HEK293 (cell line): ENCODE measurements around the gene PLK3.
A peak's percentile ranks its signal among the peaks of the same experiment; 100 is the strongest.

Experiments
- GFI1B ChIP-seq: fragments of 450-650 bp; formaldehyde crosslinking; IDR thresholded peaks from 2 replicates; pipeline ENCODE4 v1.5.1; 2016; ENCODE audit warnings: missing biosample characterization, missing genetic modification characterization
- KLF10 ChIP-seq: fragments of 450-650 bp; IDR thresholded peaks from 2 replicates; pipeline ENCODE4 v1.5.1; 2018; ENCODE audit warnings: missing biosample characterization, mild to moderate bottlenecking, missing genetic modification characterization
- KLF17 ChIP-seq: fragments of 450-650 bp; formaldehyde crosslinking; IDR thresholded peaks from 2 replicates; pipeline ENCODE4 v1.5.1; 2016; ENCODE audit warnings: missing biosample characterization, missing genetic modification characterization
- PATZ1 ChIP-seq: fragments of 450-650 bp; formaldehyde crosslinking; IDR thresholded peaks from 2 replicates; pipeline ENCODE4 v1.5.1; 2016; ENCODE audit warnings: missing biosample characterization, missing genetic modification characterization
- SCRT1 ChIP-seq: fragments of 450-650 bp; formaldehyde crosslinking; IDR thresholded peaks from 2 replicates; pipeline ENCODE4 v1.5.1; 2016; ENCODE audit warnings: missing biosample characterization, missing genetic modification characterization, borderline replicate concordance
- SCRT2 ChIP-seq: fragments of 450-650 bp; formaldehyde crosslinking; IDR thresholded peaks from 2 replicates; pipeline ENCODE4 v1.5.1; 2016; ENCODE audit warnings: missing biosample characterization, missing genetic modification characterization
- TCF7L2 ChIP-seq: IDR thresholded peaks from 2 replicates; pipeline ENCODE4 v1.6.1; 2011; ENCODE audit warnings: low read depth, mild to moderate bottlenecking, inconsistent platforms, low read length, moderate library complexity, borderline replicate concordance
- TRIM28 ChIP-seq: IDR thresholded peaks from 2 replicates; pipeline ENCODE4 v1.6.1; 2011; ENCODE audit warnings: low read length, control low read depth, borderline replicate concordance
- ZBTB17 ChIP-seq: fragments of 450-650 bp; formaldehyde crosslinking; IDR thresholded peaks from 2 replicates; pipeline ENCODE4 v1.5.1; 2016; ENCODE audit warnings: missing biosample characterization, missing genetic modification characterization
- ZBTB26 ChIP-seq: fragments of 450-650 bp; formaldehyde crosslinking; optimal IDR thresholded peaks from 2 replicates; pipeline ENCODE3; 2016; ENCODE audit warnings: missing biosample characterization, mild to moderate bottlenecking, missing genetic modification characterization
- ZBTB44 ChIP-seq: fragments of 450-650 bp; IDR thresholded peaks from 2 replicates; pipeline ENCODE4 v1.5.1; 2018; ENCODE audit warnings: missing biosample characterization, mild to moderate bottlenecking, missing genetic modification characterization
- ZBTB6 ChIP-seq: fragments of 450-650 bp; formaldehyde crosslinking; IDR thresholded peaks from 2 replicates; pipeline ENCODE4 v1.5.1; 2017; ENCODE audit warnings: missing biosample characterization, missing genetic modification characterization
- ZFP37 ChIP-seq: fragments of 450-650 bp; formaldehyde crosslinking; IDR thresholded peaks from 2 replicates; pipeline ENCODE4 v1.5.1; 2016; ENCODE audit warnings: missing biosample characterization, missing genetic modification characterization
- ZNF10 ChIP-seq: fragments of 450-650 bp; formaldehyde crosslinking; IDR thresholded peaks from 2 replicates; pipeline ENCODE4 v1.5.1; 2017; ENCODE audit warnings: missing biosample characterization, missing genetic modification characterization
- ZNF121 ChIP-seq: fragments of 450-650 bp; formaldehyde crosslinking; IDR thresholded peaks from 2 replicates; pipeline ENCODE4 v1.5.1; 2016; ENCODE audit warnings: missing biosample characterization, missing genetic modification characterization
- ZNF132 ChIP-seq: fragments of 450-650 bp; formaldehyde crosslinking; IDR thresholded peaks from 2 replicates; pipeline ENCODE4 v1.5.1; 2017; ENCODE audit warnings: missing biosample characterization, missing genetic modification characterization, borderline replicate concordance
- ZNF157 ChIP-seq: fragments of 450-650 bp; formaldehyde crosslinking; IDR thresholded peaks from 2 replicates; pipeline ENCODE4 v1.5.1; 2016; ENCODE audit warnings: missing biosample characterization, missing genetic modification characterization
- ZNF16 ChIP-seq: fragments of 450-650 bp; formaldehyde crosslinking; IDR thresholded peaks from 2 replicates; pipeline ENCODE4 v1.5.1; 2016; ENCODE audit warnings: low read depth, missing biosample characterization, missing genetic modification characterization
- ZNF19 ChIP-seq: fragments of 450-650 bp; formaldehyde crosslinking; IDR thresholded peaks from 2 replicates; pipeline ENCODE4; 2016; ENCODE audit warnings: missing biosample characterization, missing genetic modification characterization, low read depth
- ZNF202 ChIP-seq: fragments of 450-650 bp; formaldehyde crosslinking; IDR thresholded peaks from 2 replicates; pipeline ENCODE4 v1.5.1; 2016; ENCODE audit warnings: missing biosample characterization, missing genetic modification characterization, borderline replicate concordance
- ZNF211 ChIP-seq: fragments of 450-650 bp; formaldehyde crosslinking; IDR thresholded peaks from 2 replicates; pipeline ENCODE4 v1.5.1; 2016; ENCODE audit warnings: low read depth, missing biosample characterization, missing genetic modification characterization
- ZNF223 ChIP-seq: fragments of 450-650 bp; formaldehyde crosslinking; IDR thresholded peaks from 2 replicates; pipeline ENCODE4 v1.5.1; 2016; ENCODE audit warnings: missing biosample characterization, missing genetic modification characterization
- ZNF248 ChIP-seq: fragments of 450-650 bp; formaldehyde crosslinking; IDR thresholded peaks from 2 replicates; pipeline ENCODE4 v1.5.1; 2017; ENCODE audit warnings: missing biosample characterization, missing genetic modification characterization
- ZNF341 ChIP-seq: fragments of 450-650 bp; formaldehyde crosslinking; IDR thresholded peaks from 2 replicates; pipeline ENCODE4; 2016; ENCODE audit warnings: low read depth, missing biosample characterization, missing genetic modification characterization
- ZNF513 ChIP-seq: fragments of 450-650 bp; IDR thresholded peaks from 2 replicates; pipeline ENCODE4 v1.5.1; 2018; ENCODE audit warnings: missing biosample characterization, missing genetic modification characterization
- ZNF529 ChIP-seq: fragments of 450-650 bp; formaldehyde crosslinking; IDR thresholded peaks from 2 replicates; pipeline ENCODE4 v1.5.1; 2017; ENCODE audit warnings: missing genetic modification characterization, missing biosample characterization; ENCODE audit not compliant: insufficient replicate concordance
- ZNF549 ChIP-seq: fragments of 450-650 bp; IDR thresholded peaks from 2 replicates; pipeline ENCODE4 v1.5.1; 2018; ENCODE audit warnings: missing biosample characterization, missing genetic modification characterization, mild to moderate bottlenecking, inconsistent platforms, moderate library complexity
- ZNF571 ChIP-seq: fragments of 450-650 bp; formaldehyde crosslinking; IDR thresholded peaks from 2 replicates; pipeline ENCODE4 v1.5.0; 2017; ENCODE audit warnings: missing biosample characterization, missing genetic modification characterization
- ZNF654 ChIP-seq: fragments of 450-650 bp; formaldehyde crosslinking; IDR thresholded peaks from 2 replicates; pipeline ENCODE4 v1.5.1; 2016; ENCODE audit warnings: low read depth, missing biosample characterization, missing genetic modification characterization
- ZNF747 ChIP-seq: fragments of 450-650 bp; formaldehyde crosslinking; IDR thresholded peaks from 2 replicates; pipeline ENCODE4 v1.5.1; 2016; ENCODE audit warnings: missing biosample characterization, missing genetic modification characterization
- ZNF785 ChIP-seq: fragments of 450-650 bp; formaldehyde crosslinking; IDR thresholded peaks from 2 replicates; pipeline ENCODE4 v1.5.1; 2016; ENCODE audit warnings: missing biosample characterization, missing genetic modification characterization

Gene PLK3

GRCh38 chr1:44807364-44808062 lies 7.3 kb downstream of the PLK3 start (continued):
- TF ChIP-seq ZBTB26 (peak; percentile 20), ZNF16 (tag by site-specific recombination) (no peak), KLF10 (tag by site-specific recombination) (no peak), ZFP37 (tag by site-specific recombination) (peak; percentile 44; the same call in 1 of the 2 replicates), ZNF513 (no peak), ZBTB17 (peak; percentile 84), ZNF747 (tag by site-specific recombination) (no peak), ZNF341 (no peak), ZBTB44 (tag by site-specific recombination) (no peak), ZNF132 (tag by site-specific recombination) (no peak), TRIM28 (peak; percentile 91; the same call in 1 of the 2 replicates), ZNF223 (no peak), ZNF19 (no peak), ZNF157 (tag by site-specific recombination) (no peak), ZNF785 (tag by site-specific recombination) (no peak; the same call in 1 of the 2 replicates), ZNF211 (no peak), ZNF571 (no peak), ZNF529 (no peak), ZNF248 (tag by site-specific recombination) (no peak), ZNF202 (tag by site-specific recombination) (no peak), ZNF549 (tag by site-specific recombination) (no peak), ZNF654 (tag by site-specific recombination) (no peak), GFI1B (no peak), PATZ1 (tag by site-specific recombination) (peak; percentile 9), ZNF121 (tag by site-specific recombination) (no peak; the same call in 1 of the 2 replicates), SCRT2 (tag by site-specific recombination) (peak; percentile 83), ZNF10 (tag by site-specific recombination) (no peak), ZBTB6 (tag by site-specific recombination) (no peak), TCF7L2 (no peak), KLF17 (tag by site-specific recombination) (peak; percentile 61), SCRT1 (tag by site-specific recombination) (no peak)
